ENCODE measurements around the gene BRD1. TPM values are rescaled to one million over a fixed set of nuclear protein-coding genes. Genes with fewer than 3 reads are reported as not detected.

The BRD1 gene
- total RNA-seq, 1 experiment from 2014 or later, result 31.3 TPM

DNA sequence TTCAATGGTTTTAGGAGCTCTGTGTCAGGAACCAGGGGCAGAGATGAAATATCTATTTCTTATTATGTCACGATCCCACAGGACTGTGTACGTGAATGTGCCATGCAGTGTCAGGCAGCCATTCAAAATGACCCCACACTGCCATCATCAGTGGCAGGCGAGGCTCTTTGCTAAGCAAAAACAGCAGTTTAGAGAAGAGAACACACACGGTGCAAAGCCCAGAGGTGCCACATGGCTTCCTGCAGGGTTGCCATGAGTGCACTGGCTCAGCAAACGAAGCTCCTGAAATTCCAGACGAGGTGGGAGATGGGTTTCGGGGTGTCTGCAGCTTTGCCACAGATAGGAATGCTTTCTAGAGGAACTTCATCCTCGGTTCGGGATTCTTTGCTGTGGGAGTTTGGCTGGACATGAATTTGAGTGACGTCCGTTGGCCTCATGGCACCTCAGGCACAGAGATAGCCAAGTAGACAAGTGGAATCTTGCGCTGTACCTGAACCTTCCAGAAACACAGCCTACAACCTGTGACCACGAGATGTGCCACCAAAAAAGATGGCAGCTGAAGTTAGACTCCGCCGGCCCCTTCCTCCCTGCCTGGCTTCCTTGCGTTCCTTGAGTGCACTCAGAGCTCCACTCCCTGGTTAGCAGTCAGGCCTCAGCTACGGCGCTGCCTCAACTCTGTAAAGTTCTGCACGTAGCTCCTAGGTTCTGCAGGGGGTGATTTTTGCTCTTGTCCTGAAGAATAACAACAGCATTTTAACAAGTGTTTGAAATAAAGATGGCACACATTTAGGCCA lies 18.2 kb upstream of the BRD1 start:
- no peak overlapping the region for H3K4me3 ChIP-seq (replicated peaks in 1 of 2; ENCODE audit: low read depth in 1 of 2, low read length in 2 of 2)
- no peak for TF ChIP-seq ZNF274 (IDR thresholded peaks at IDR 0.05; ENCODE audit: low read depth, low read length)
- no peak for TF ChIP-seq SP1 (IDR thresholded peaks at IDR 0.05; ENCODE audit: low read depth)
- no peak for TF ChIP-seq POLR2A (IDR thresholded peaks at IDR 0.05; ENCODE audit: borderline replicate concordance, extremely low read depth, insufficient read depth, insufficient read length)
- TF ChIP-seq CEBPB (IDR thresholded peaks at IDR 0.05; ENCODE audit: low read depth), result no peak
- no peak for TF ChIP-seq RAD21 (IDR thresholded peaks at IDR 0.05; ENCODE audit: low read depth)
- TF ChIP-seq FOSL1 (IDR thresholded peaks at IDR 0.05; ENCODE audit: low read depth), result no peak
- TF ChIP-seq SIN3A (IDR thresholded peaks at IDR 0.05; ENCODE audit: low read depth), result no peak
- TF ChIP-seq ZFX (IDR thresholded peaks at IDR 0.05), result no peak
- no peak for TF ChIP-seq EGR1 (IDR thresholded peaks at IDR 0.05; ENCODE audit: low read depth)
- TF ChIP-seq YY1 (IDR thresholded peaks at IDR 0.05; ENCODE audit: extremely low read depth, insufficient replicate concordance, low read depth, low read length), result no peak
- TF ChIP-seq, protein P1, sequence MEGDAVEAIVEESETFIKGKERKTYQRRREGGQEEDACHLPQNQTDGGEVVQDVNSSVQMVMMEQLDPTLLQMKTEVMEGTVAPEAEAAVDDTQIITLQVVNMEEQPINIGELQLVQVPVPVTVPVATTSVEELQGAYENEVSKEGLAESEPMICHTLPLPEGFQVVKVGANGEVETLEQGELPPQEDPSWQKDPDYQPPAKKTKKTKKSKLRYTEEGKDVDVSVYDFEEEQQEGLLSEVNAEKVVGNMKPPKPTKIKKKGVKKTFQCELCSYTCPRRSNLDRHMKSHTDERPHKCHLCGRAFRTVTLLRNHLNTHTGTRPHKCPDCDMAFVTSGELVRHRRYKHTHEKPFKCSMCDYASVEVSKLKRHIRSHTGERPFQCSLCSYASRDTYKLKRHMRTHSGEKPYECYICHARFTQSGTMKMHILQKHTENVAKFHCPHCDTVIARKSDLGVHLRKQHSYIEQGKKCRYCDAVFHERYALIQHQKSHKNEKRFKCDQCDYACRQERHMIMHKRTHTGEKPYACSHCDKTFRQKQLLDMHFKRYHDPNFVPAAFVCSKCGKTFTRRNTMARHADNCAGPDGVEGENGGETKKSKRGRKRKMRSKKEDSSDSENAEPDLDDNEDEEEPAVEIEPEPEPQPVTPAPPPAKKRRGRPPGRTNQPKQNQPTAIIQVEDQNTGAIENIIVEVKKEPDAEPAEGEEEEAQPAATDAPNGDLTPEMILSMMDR (IDR thresholded peaks at IDR 0.05 in 2 of 3, conservative IDR thresholded peaks at IDR 0.05 in 1 of 3; ENCODE audit: borderline replicate concordance in 1 of 3, insufficient read depth in 1 of 3, low read depth in 2 of 3, low read length in 2 of 3), result no peak
- TF ChIP-seq, protein P2, sequence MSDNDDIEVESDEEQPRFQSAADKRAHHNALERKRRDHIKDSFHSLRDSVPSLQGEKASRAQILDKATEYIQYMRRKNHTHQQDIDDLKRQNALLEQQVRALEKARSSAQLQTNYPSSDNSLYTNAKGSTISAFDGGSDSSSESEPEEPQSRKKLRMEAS (IDR thresholded peaks at IDR 0.05), result no peak
- TF ChIP-seq, protein P3, sequence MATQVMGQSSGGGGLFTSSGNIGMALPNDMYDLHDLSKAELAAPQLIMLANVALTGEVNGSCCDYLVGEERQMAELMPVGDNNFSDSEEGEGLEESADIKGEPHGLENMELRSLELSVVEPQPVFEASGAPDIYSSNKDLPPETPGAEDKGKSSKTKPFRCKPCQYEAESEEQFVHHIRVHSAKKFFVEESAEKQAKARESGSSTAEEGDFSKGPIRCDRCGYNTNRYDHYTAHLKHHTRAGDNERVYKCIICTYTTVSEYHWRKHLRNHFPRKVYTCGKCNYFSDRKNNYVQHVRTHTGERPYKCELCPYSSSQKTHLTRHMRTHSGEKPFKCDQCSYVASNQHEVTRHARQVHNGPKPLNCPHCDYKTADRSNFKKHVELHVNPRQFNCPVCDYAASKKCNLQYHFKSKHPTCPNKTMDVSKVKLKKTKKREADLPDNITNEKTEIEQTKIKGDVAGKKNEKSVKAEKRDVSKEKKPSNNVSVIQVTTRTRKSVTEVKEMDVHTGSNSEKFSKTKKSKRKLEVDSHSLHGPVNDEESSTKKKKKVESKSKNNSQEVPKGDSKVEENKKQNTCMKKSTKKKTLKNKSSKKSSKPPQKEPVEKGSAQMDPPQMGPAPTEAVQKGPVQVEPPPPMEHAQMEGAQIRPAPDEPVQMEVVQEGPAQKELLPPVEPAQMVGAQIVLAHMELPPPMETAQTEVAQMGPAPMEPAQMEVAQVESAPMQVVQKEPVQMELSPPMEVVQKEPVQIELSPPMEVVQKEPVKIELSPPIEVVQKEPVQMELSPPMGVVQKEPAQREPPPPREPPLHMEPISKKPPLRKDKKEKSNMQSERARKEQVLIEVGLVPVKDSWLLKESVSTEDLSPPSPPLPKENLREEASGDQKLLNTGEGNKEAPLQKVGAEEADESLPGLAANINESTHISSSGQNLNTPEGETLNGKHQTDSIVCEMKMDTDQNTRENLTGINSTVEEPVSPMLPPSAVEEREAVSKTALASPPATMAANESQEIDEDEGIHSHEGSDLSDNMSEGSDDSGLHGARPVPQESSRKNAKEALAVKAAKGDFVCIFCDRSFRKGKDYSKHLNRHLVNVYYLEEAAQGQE (IDR thresholded peaks at IDR 0.05; ENCODE audit: low read depth), result no peak
- TF ChIP-seq, protein P4, sequence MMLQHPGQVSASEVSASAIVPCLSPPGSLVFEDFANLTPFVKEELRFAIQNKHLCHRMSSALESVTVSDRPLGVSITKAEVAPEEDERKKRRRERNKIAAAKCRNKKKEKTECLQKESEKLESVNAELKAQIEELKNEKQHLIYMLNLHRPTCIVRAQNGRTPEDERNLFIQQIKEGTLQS (IDR thresholded peaks at IDR 0.05), result no peak
- no peak for TF ChIP-seq JUND (IDR thresholded peaks at IDR 0.05)
- no peak for TF ChIP-seq TCF7L2 (IDR thresholded peaks at IDR 0.05; ENCODE audit: borderline replicate concordance, extremely low read depth, insufficient read depth, insufficient read length)
- H4K20me1 ChIP-seq (ENCODE audit: insufficient read depth), result no peaks in the 10 kb centered on the region
- ChIA-PET RAD21 (ENCODE audit: low non-redundant PET in 1 of 2, low total read pairs in 2 of 2, uncharacterized antibody in 2 of 2, unreplicated experiment in 2 of 2) (no interaction called here), POLR2A (no interaction called here), CTCF (no interaction called here)
- DNase-seq (ENCODE audit: low read depth, low spot score) (no peak), ATAC-seq (no peak)
- H3K79me2 ChIP-seq (ENCODE audit: insufficient read depth, low read length), result no peaks in the 10 kb centered on the region
- intact Hi-C loops (cut with micrococcal nuclease), result no loop called here
- H3K4me1 ChIP-seq (ENCODE audit: control insufficient read depth in 1 of 2, insufficient read depth in 2 of 2, low read length in 2 of 2), result no peaks in the 10 kb centered on the region
- no peak overlapping the region for H3K4me2 ChIP-seq (ENCODE audit: low read length)
- H3K27me3 ChIP-seq (ENCODE audit: insufficient read depth, low read length), result no peaks in the 10 kb centered on the region
- no peak overlapping the region for H3K9ac ChIP-seq (ENCODE audit: low read length)
- H3K9me2 ChIP-seq (ENCODE audit: insufficient read depth), result no peaks in the 10 kb centered on the region
- no peak overlapping the region for H3K27ac ChIP-seq (ENCODE audit: low read depth, low read length)
- no peaks in the 10 kb centered on the region for H3K36me3 ChIP-seq (ENCODE audit: control insufficient read depth in 1 of 2, insufficient read depth in 2 of 2, low read length in 2 of 2)
- no peak overlapping the region for H2AFZ ChIP-seq (ENCODE audit: low read depth, low read length, poor library complexity, severe bottlenecking)
- no peaks in the 10 kb centered on the region for H3K9me3 ChIP-seq (ENCODE audit: control insufficient read depth in 1 of 2, insufficient read depth in 1 of 2, low read depth in 1 of 2, low read length in 2 of 2)
- BruUV-seq (replicated peaks), result no TSS peak
